ENCODE measurements around the gene PRKG1. TPM values are rescaled to one million over a fixed set of nuclear protein-coding genes. Genes with fewer than 3 reads are reported as not detected.

The PRKG1 gene
- total RNA-seq, 2 donors from 2014 or later: 94.5 to 96.0 TPM

- intact Hi-C loops (cut with DNase I): no loop called here
- DNase-seq (ENCODE audit: low spot score): no peak
Observed at GRCh38 chr10:51924359-51924758, 850.1 kb downstream of the PRKG1 start.

- DNase-seq (ENCODE audit: low spot score): no peak
- intact Hi-C loops (cut with DNase I): no loop called here
Observed at GRCh38 chr10:51926337-51926736, 852.0 kb downstream of the PRKG1 start.

GRCh38 chr10:51928162-51928561 lies 853.9 kb downstream of the PRKG1 start:
- intact Hi-C loops (cut with DNase I): no loop called here
- no peak for DNase-seq (ENCODE audit: low spot score)

- DNase-seq (ENCODE audit: low spot score): no peak
- intact Hi-C loops (cut with DNase I): no loop called here
Observed at GRCh38 chr10:51932530-51932929, 858.2 kb downstream of the PRKG1 start.

GRCh38 chr10:51934373-51934772 lies 860.1 kb downstream of the PRKG1 start:
- no peak for DNase-seq (ENCODE audit: low spot score)
- intact Hi-C loops (cut with DNase I): no loop called here

- intact Hi-C loops (cut with DNase I): no loop called here
- no peak for DNase-seq (ENCODE audit: low spot score)
Observed at GRCh38 chr10:51935341-51935740, 861.1 kb downstream of the PRKG1 start.

GRCh38 chr10:51937308-51938140 lies 863.2 kb downstream of the PRKG1 start:
- intact Hi-C loops (cut with DNase I): no loop called here
- no peak for DNase-seq (ENCODE audit: low spot score)

GRCh38 chr10:51950371-51950995 lies 876.2 kb downstream of the PRKG1 start:
- DNase-seq (ENCODE audit: low spot score): peak; percentile 61
- intact Hi-C loops (cut with DNase I): loop anchor here in 1 of 2 donors (10.0 kb wide), 1 partner anchor 936 kb away; no protein-coding TSS in a partner anchor

GRCh38 chr10:51950996-51951555 lies 876.8 kb downstream of the PRKG1 start:
- intact Hi-C loops (cut with DNase I): loop anchor here in 1 of 2 donors (10.0 kb wide), 1 partner anchor 936 kb away; no protein-coding TSS in a partner anchor

GRCh38 chr10:51951601-51952000 lies 877.3 kb downstream of the PRKG1 start:
- intact Hi-C loops (cut with DNase I): loop anchor here in 1 of 2 donors (10.0 kb wide), 1 partner anchor 937 kb away; no protein-coding TSS in a partner anchor

More at GRCh38 chr10:51950996-51951555, 876.8 kb downstream of the PRKG1 start:
- DNase-seq (ENCODE audit: low spot score): no peak

GRCh38 chr10:51952056-51952455 lies 877.8 kb downstream of the PRKG1 start:
- intact Hi-C loops (cut with DNase I): loop anchor here in 1 of 2 donors (10.0 kb wide), 1 partner anchor 937 kb away; no protein-coding TSS in a partner anchor

More at GRCh38 chr10:51951601-51952000, 877.3 kb downstream of the PRKG1 start:
- DNase-seq (ENCODE audit: low spot score): no peak

GRCh38 chr10:51955696-51956095 lies 881.4 kb downstream of the PRKG1 start:
- DNase-seq (ENCODE audit: low spot score): no peak
- intact Hi-C loops (cut with DNase I): loop anchor here in 1 of 2 donors (10.0 kb wide), 1 partner anchor 941 kb away; no protein-coding TSS in a partner anchor

More at GRCh38 chr10:51952056-51952455, 877.8 kb downstream of the PRKG1 start:
- no peak for DNase-seq (ENCODE audit: low spot score)

- intact Hi-C loops (cut with DNase I): loop anchor here in 1 of 2 donors (10.0 kb wide), 1 partner anchor 942 kb away; no protein-coding TSS in a partner anchor
- no peak for DNase-seq (ENCODE audit: low spot score)
Observed at GRCh38 chr10:51956822-51957221, 882.5 kb downstream of the PRKG1 start.

GRCh38 chr10:51960494-51960895 lies 886.2 kb downstream of the PRKG1 start:
- intact Hi-C loops (cut with DNase I): no loop called here
- no peak for DNase-seq (ENCODE audit: low spot score)

- intact Hi-C loops (cut with DNase I): no loop called here
- no peak for DNase-seq (ENCODE audit: low spot score)
Observed at GRCh38 chr10:51961401-51961800, 887.1 kb downstream of the PRKG1 start.

- no peak for DNase-seq (ENCODE audit: low spot score)
- intact Hi-C loops (cut with DNase I): no loop called here
Observed at GRCh38 chr10:51964630-51965029, 890.3 kb downstream of the PRKG1 start.

- intact Hi-C loops (cut with DNase I): no loop called here
- no peak for DNase-seq (ENCODE audit: low spot score)
Observed at GRCh38 chr10:51965451-51965850, 891.2 kb downstream of the PRKG1 start.

GRCh38 chr10:51972733-51973346 lies 898.6 kb downstream of the PRKG1 start:
- DNase-seq (ENCODE audit: low spot score): no peak
- intact Hi-C loops (cut with DNase I): no loop called here

- intact Hi-C loops (cut with DNase I): no loop called here
- no peak for DNase-seq (ENCODE audit: low spot score)
Observed at GRCh38 chr10:51980752-51981151, 906.5 kb downstream of the PRKG1 start.

Measured in posterior vena cava (tissue), 2 donors.